ENCODE data around the gene KCTD13. TPM values are rescaled to one million over a fixed set of nuclear protein-coding genes. Genes with fewer than 3 reads are reported as not detected.

The KCTD13 gene
- total RNA-seq (2014; rRNA removed; shearing (Covaris generic)): 3.5 and 5.3 TPM in 2 replicates

GRCh38 chr16:29925781-29926710 lies at the start of gene KCTD13:
Gene KCTD13 (minus strand): TSS chr16:29926226. CDS start chr16:29926033, 193 bp downstream.
- peak within 1 kb of the TSS; percentile 76 for H3K27ac ChIP-seq
- H3K4me1 ChIP-seq: peaks cover 3% of the 10 kb centered on the region; the same call in 1 of the 2 replicates
- H3K4me3 ChIP-seq: peak within 1 kb of the TSS; percentile 89
- H3K9me3 ChIP-seq (replicated peaks): no peaks in the 10 kb centered on the region
- no peaks in the 10 kb centered on the region for H3K27me3 ChIP-seq
- no peaks in the 10 kb centered on the region for H3K36me3 ChIP-seq
- peak; percentile 79 to 89 for DNase-seq

GRCh38 chr16:29975134-29975538 lies 49.1 kb upstream of the KCTD13 start:
- no peak overlapping the region for H3K27ac ChIP-seq
- H3K4me1 ChIP-seq: 0 out of 2 replicates have a peak, but pooled peaks cover 3% of the 10 kb centered on the region
- peak overlapping the region; percentile 76 for H3K4me3 ChIP-seq
- H3K27me3 ChIP-seq: no peaks in the 10 kb centered on the region
- DNase-seq: no peak
- peaks cover 17% of the 10 kb centered on the region for H3K36me3 ChIP-seq
- peaks cover 4% of the 10 kb centered on the region; the same call in 1 of the 2 replicates for H3K9me3 ChIP-seq (replicated peaks)

- H3K27me3 ChIP-seq: no peaks in the 10 kb centered on the region
- H3K4me1 ChIP-seq: 0 out of 2 replicates have a peak, but pooled peaks cover 3% of the 10 kb centered on the region
- peaks cover 4% of the 10 kb centered on the region; the same call in 1 of the 2 replicates for H3K9me3 ChIP-seq (replicated peaks)
- peak overlapping the region; percentile 38 for H3K27ac ChIP-seq
- no peak for DNase-seq
- peak overlapping the region; percentile 76 for H3K4me3 ChIP-seq
- H3K36me3 ChIP-seq: peaks cover 10% of the 10 kb centered on the region
Observed at GRCh38 chr16:29974291-29975133, 48.5 kb upstream of the KCTD13 start.

- Histone ChIP-seq H3K4me3 (peak within 1 kb of the TSS; percentile 76), H3K36me3 (peaks cover 6% of the 10 kb centered on the region), H3K27ac (peak within 1 kb of the TSS; percentile 38), H3K27me3 (no peaks in the 10 kb centered on the region), H3K4me1 (0 out of 2 replicates have a peak, but pooled peaks cover 3% of the 10 kb centered on the region), H3K9me3 (replicated peaks) (peaks cover 4% of the 10 kb centered on the region; the same call in 1 of the 2 replicates)
- DNase-seq: peak; percentile 98 to 99
Observed at GRCh38 chr16:29973384-29974246, 47.6 kb upstream of the KCTD13 start, which contains the start of gene TAOK2. Gene TAOK2 (plus strand): TSS chr16:29973868. CDS start chr16:29977773, 3,905 bp downstream.

GRCh38 chr16:29972992-29973383 lies 47.0 kb upstream of the KCTD13 start:
- Histone ChIP-seq H3K36me3 (peaks cover under 1% of the 10 kb centered on the region), H3K9me3 (replicated peaks) (peaks cover 4% of the 10 kb centered on the region; the same call in 1 of the 2 replicates), H3K27ac (no peak overlapping the region), H3K4me1 (0 out of 2 replicates have a peak, but pooled peaks cover 3% of the 10 kb centered on the region), H3K27me3 (no peaks in the 10 kb centered on the region), H3K4me3 (no peak overlapping the region)
- DNase-seq: no peak

- H3K27me3 ChIP-seq: no peaks in the 10 kb centered on the region
- 0 out of 2 replicates have a peak, but pooled peaks cover 3% of the 10 kb centered on the region for H3K4me1 ChIP-seq
- H3K36me3 ChIP-seq: no peaks in the 10 kb centered on the region; the same call in 1 of the 2 replicates
- no peak overlapping the region for H3K4me3 ChIP-seq
- no peak for DNase-seq
- H3K27ac ChIP-seq: no peak overlapping the region
- peaks cover 4% of the 10 kb centered on the region; the same call in 1 of the 2 replicates for H3K9me3 ChIP-seq (replicated peaks)
Observed at GRCh38 chr16:29972500-29972899, 46.5 kb upstream of the KCTD13 start.

GRCh38 chr16:29971304-29971703 lies 45.3 kb upstream of the KCTD13 start:
- H3K4me3 ChIP-seq: no peak overlapping the region

GRCh38 chr16:29968205-29968604 lies 42.2 kb upstream of the KCTD13 start:
- no peak for DNase-seq
- Histone ChIP-seq H3K9me3 (replicated peaks) (peaks cover 4% of the 10 kb centered on the region; the same call in 1 of the 2 replicates), H3K4me1 (no peaks in the 10 kb centered on the region), H3K27ac (no peak overlapping the region), H3K4me3 (no peak overlapping the region), H3K27me3 (no peaks in the 10 kb centered on the region), H3K36me3 (no peaks in the 10 kb centered on the region)

More at GRCh38 chr16:29971304-29971703, 45.3 kb upstream of the KCTD13 start:
- Histone ChIP-seq H3K27ac (no peak overlapping the region), H3K4me1 (0 out of 2 replicates have a peak, but pooled peaks cover 3% of the 10 kb centered on the region), H3K36me3 (no peaks in the 10 kb centered on the region), H3K27me3 (no peaks in the 10 kb centered on the region), H3K9me3 (replicated peaks) (peaks cover 4% of the 10 kb centered on the region; the same call in 1 of the 2 replicates)
- DNase-seq: no peak

GRCh38 chr16:29963021-29963743 lies 37.2 kb upstream of the KCTD13 start:
- Histone ChIP-seq H3K4me3 (no peak overlapping the region), H3K27ac (no peak overlapping the region), H3K27me3 (no peaks in the 10 kb centered on the region), H3K4me1 (no peaks in the 10 kb centered on the region), H3K36me3 (no peaks in the 10 kb centered on the region), H3K9me3 (replicated peaks) (no peaks in the 10 kb centered on the region)
- no peak for DNase-seq

- H3K27me3 ChIP-seq: no peaks in the 10 kb centered on the region
- H3K4me3 ChIP-seq: peak overlapping the region; percentile 66
- H3K9me3 ChIP-seq (replicated peaks): no peaks in the 10 kb centered on the region
- no peak for DNase-seq
- H3K27ac ChIP-seq: no peak overlapping the region; the same call in 1 of the 2 replicates
- no peaks in the 10 kb centered on the region for H3K36me3 ChIP-seq
- no peaks in the 10 kb centered on the region for H3K4me1 ChIP-seq
Observed at GRCh38 chr16:29962344-29962994, 36.4 kb upstream of the KCTD13 start.

- peak; percentile 86 to 90 for DNase-seq
- H3K27me3 ChIP-seq: no peaks in the 10 kb centered on the region
- H3K27ac ChIP-seq: peak within 1 kb of the TSS; percentile 69
- H3K36me3 ChIP-seq: no peaks in the 10 kb centered on the region
- H3K9me3 ChIP-seq (replicated peaks): no peaks in the 10 kb centered on the region
- peak within 1 kb of the TSS; percentile 66 for H3K4me3 ChIP-seq
- H3K4me1 ChIP-seq: no peaks in the 10 kb centered on the region
Observed at GRCh38 chr16:29961479-29962343, 35.7 kb upstream of the KCTD13 start, which contains the start of gene TMEM219. Gene TMEM219 (plus strand): TSS chr16:29962079. CDS start chr16:29963144, 1,065 bp downstream.

- Histone ChIP-seq H3K27ac (peak overlapping the region; percentile 69; the same call in 1 of the 2 replicates), H3K36me3 (no peaks in the 10 kb centered on the region), H3K4me3 (peak overlapping the region; percentile 66), H3K4me1 (no peaks in the 10 kb centered on the region), H3K9me3 (replicated peaks) (no peaks in the 10 kb centered on the region), H3K27me3 (no peaks in the 10 kb centered on the region)
- no peak for DNase-seq
Observed at GRCh38 chr16:29961127-29961478, 35.1 kb upstream of the KCTD13 start.

Measured in SJCRH30 (cell line).